HepG2 (cell line): ENCODE measurements around the gene RAP1GAP2. TPM values are rescaled to one million over a fixed set of nuclear protein-coding genes. Genes with fewer than 3 reads are reported as not detected.

Source experiments
- ATAC-seq: fragments of 200-7000 bp; cut with Tn5 transposase; 3 replicates; pipeline ENCODE4 v1.9.1; 2020; ENCODE audit warnings: mild to moderate bottlenecking, moderate library complexity
- BruUV-seq: library from RNA; stranded (reverse); fragments of 400-500 nt; replicated peaks from 2 replicates; lab custom pipeline; 2021; lab: Mats Ljungman, UMichigan
- CTCF ChIA-PET: fragments of 300-600 bp; formaldehyde crosslinking; extraction: SDS; loops from one replicate; lab custom pipeline; 2021; ENCODE audit warnings: low total read pairs, inconsistent platforms, low intra/inter-chr PET ratio; lab: Yijun Ruan, JAX
- POLR2A ChIA-PET: fragments of 350-600 bp; sonication (Branson Sonifier 250); formaldehyde crosslinking; loops from one replicate; lab custom pipeline; 2020; ENCODE audit warnings: antibody characterized with exemption, inconsistent platforms; lab: Yijun Ruan, JAX
- DNase-seq: peaks from one replicate; pipeline ENCODE4 v3.0.0-alpha.2; 2015; ENCODE audit warnings: low spot score
- FAIRE-seq: peaks from 3 replicates; lab custom pipeline; 2011; peaks lifted over from hg19 to GRCh38; lab: Jason Lieb, UNC
- H2AFZ ChIP-seq: one replicate; pipeline ENCODE4 v1.6.1; 2011; ENCODE audit warnings: low read length, inconsistent platforms
- H3K27ac ChIP-seq: fragments of 300-600 bp; 3 replicates; pipeline ENCODE4 v1.8.0; 2011; ENCODE audit warnings: mixed run types, mild to moderate bottlenecking, mixed read lengths, low read length, inconsistent platforms; ENCODE audit not compliant: insufficient read depth; ENCODE audit errors: extremely low read length
- H3K27me3 ChIP-seq, 2 experiments: fragments of 200-600 bp in 1 of 2; 2 replicates in 1 of 2; 3 replicates in 1 of 2; pipeline versions ENCODE4 v1.6.0 to v1.8.0; 2011; ENCODE audit warnings: low read length in 2 of 2, mild to moderate bottlenecking in 2 of 2, moderate library complexity in 2 of 2, inconsistent platforms in 1 of 2; ENCODE audit not compliant: insufficient read depth in 2 of 2, control insufficient read depth in 1 of 2
- H3K36me3 ChIP-seq, 2 experiments: fragments of 200-600 bp in 1 of 2; replicated peaks in 1 of 2; 2 replicates in 1 of 2; 3 replicates in 1 of 2; pipeline versions ENCODE4 v1.5.1 to v1.8.0; 2011; ENCODE audit warnings: low read length in 2 of 2, inconsistent platforms in 1 of 2; ENCODE audit not compliant: insufficient read depth in 2 of 2, control insufficient read depth in 1 of 2
- H3K4me1 ChIP-seq: 2 replicates; pipeline ENCODE4 v1.5.1; 2012; ENCODE audit warnings: low read length, inconsistent platforms; ENCODE audit not compliant: insufficient read depth
- H3K4me2 ChIP-seq: 2 replicates; pipeline ENCODE4 v1.6.0; 2011; ENCODE audit warnings: low read depth, low read length, inconsistent platforms
- H3K4me3 ChIP-seq, 3 experiments: fragments of 200-600 bp in 1 of 3; sonication (generic), shearing (Covaris generic) in 1 of 3; replicated peaks in 1 of 3; 2 replicates each; pipeline ENCODE4 v1.5.1; 2011 to 2016; ENCODE audit warnings: low read length in 3 of 3, inconsistent platforms in 2 of 3, low read depth in 2 of 3, mild to moderate bottlenecking in 2 of 3, control low read depth in 1 of 3, mixed read lengths in 1 of 3; ENCODE audit not compliant: insufficient read depth in 1 of 3
- H3K79me2 ChIP-seq: one replicate; pipeline ENCODE4 v1.6.1; 2011; ENCODE audit warnings: low read length, inconsistent platforms; ENCODE audit not compliant: insufficient read depth
- H3K9ac ChIP-seq: 2 replicates; pipeline ENCODE4 v1.6.0; 2011; ENCODE audit warnings: mild to moderate bottlenecking, low read depth, low read length, inconsistent platforms; ENCODE audit not compliant: insufficient read depth
- H3K9me3 ChIP-seq: 2 replicates; pipeline ENCODE4 v1.5.1; 2012; ENCODE audit warnings: mild to moderate bottlenecking, low read length
- H4K20me1 ChIP-seq: 2 replicates; pipeline ENCODE4 v1.6.0; 2011; ENCODE audit warnings: inconsistent platforms, mild to moderate bottlenecking, low read length, moderate library complexity; ENCODE audit not compliant: insufficient read depth
- ATF7-NPFF ChIP-seq: sonication (generic); formaldehyde crosslinking; IDR thresholded peaks from 2 replicates; pipeline ENCODE4 v1.8.1; 2023; ENCODE audit warnings: mild to moderate bottlenecking, low read depth, missing genetic modification reagents, moderate library complexity
- ATRX ChIP-seq: sonication (generic); formaldehyde crosslinking; IDR thresholded peaks from 2 replicates; pipeline ENCODE4 v1.4.0; 2020; ENCODE audit warnings: missing genetic modification reagents, borderline replicate concordance
- GATAD1 ChIP-seq: IDR thresholded peaks from 2 replicates; pipeline ENCODE4 v1.6.1; 2016; ENCODE audit warnings: missing genetic modification reagents, missing compliant biosample characterization
- HNRNPUL1 ChIP-seq: fragments of 200-400 bp; formaldehyde crosslinking; IDR thresholded peaks from 2 replicates; pipeline ENCODE4 v1.6.1; 2017; ENCODE audit warnings: low read depth, mild to moderate bottlenecking, low read length, moderate library complexity
- NFIC ChIP-seq: IDR thresholded peaks from 2 replicates; pipeline ENCODE4 v1.6.1; 2012; ENCODE audit warnings: mild to moderate bottlenecking, low read length, inconsistent platforms
- PHF8 ChIP-seq: sonication (generic); formaldehyde crosslinking; IDR thresholded peaks from 2 replicates; pipeline ENCODE4 v1.5.0; 2020; ENCODE audit warnings: missing genetic modification reagents
- TERF1 ChIP-seq: sonication (generic); formaldehyde crosslinking; IDR thresholded peaks from 2 replicates; pipeline ENCODE4 v1.8.0; 2022; ENCODE audit warnings: mild to moderate bottlenecking, missing genetic modification reagents, moderate library complexity
- ZNF207 ChIP-seq: fragments of 450-650 bp; IDR thresholded peaks from 2 replicates; pipeline ENCODE4 v1.6.1; 2016; ENCODE audit warnings: antibody characterized with exemption, borderline replicate concordance
- ZNF232 ChIP-seq: sonication (generic); formaldehyde crosslinking; IDR thresholded peaks from 2 replicates; pipeline ENCODE4 v1.4.0; 2020; ENCODE audit warnings: missing genetic modification reagents, borderline replicate concordance
- ZNF607 ChIP-seq: sonication (generic); formaldehyde crosslinking; IDR thresholded peaks from 2 replicates; pipeline ENCODE4 v1.5.1; 2020; ENCODE audit warnings: missing genetic modification reagents, mild to moderate bottlenecking, borderline replicate concordance
- WGBS: methylation state at CpG from one replicate; pipeline ENCODE4 v1.1.6; 2017; ENCODE audit warnings: low lambda C conversion rate; 5-methylcytosine and 5-hydroxymethylcytosine counted together
- in situ Hi-C: cut with HindIII; loops from 2 replicates; pipeline ENCODE4 v1.10.0; 2017; ENCODE audit warnings: low pct_unique_long_range_greater_than_20kb; ENCODE audit not compliant: extremely low pct_ligation_motif_present
- intact Hi-C: fragments of 100-400 bp; cut with micrococcal nuclease; formaldehyde crosslinking; loops from one replicate; pipeline ENCODE4 v1.10.0; 2022; ENCODE audit not compliant: unreplicated experiment
- polyA plus RNA-seq, 8 experiments: library from polyadenylated mRNA; depleted of rRNA in 3 of 8; stranded (reverse) in 7 of 8; unstranded in 1 of 8; fragments of >200 nt; fragmentation: Illumina TruSeq in 4 of 8; extraction: Trizol in 4 of 8; gene quantifications; 2 replicates each; pipeline versions ENCODE4 v1.2.1 to v1.2.3, GENCODE V29; 2011 to 2016; ENCODE audit warnings: low read depth in 4 of 8, missing spikeins in 1 of 8, mixed read lengths in 1 of 8; ENCODE audit not compliant: insufficient read depth in 1 of 8
- total RNA-seq, 5 experiments: library from RNA; depleted of rRNA; stranded (reverse); fragments of >200 nt; fragmentation: Illumina TruSeq; extraction: Trizol; gene quantifications; 2 replicates each; pipeline ENCODE4 v1.2.3, GENCODE V29; 2016; ENCODE audit warnings: low read depth in 1 of 5
- TF ChIP-seq, protein P1 (sequence below): sonication (generic); formaldehyde crosslinking; IDR thresholded peaks from 2 replicates; pipeline ENCODE4 v1.4.0; 2020; ENCODE audit warnings: missing genetic modification reagents, borderline replicate concordance

RAP1GAP2 gene
- total and polyA plus RNA-seq, 2 of the 13 experiments (the other 11 are each of a cell fraction or from before 2014, with no cell fraction given): 10.9 to 12.0 TPM

DNA sequence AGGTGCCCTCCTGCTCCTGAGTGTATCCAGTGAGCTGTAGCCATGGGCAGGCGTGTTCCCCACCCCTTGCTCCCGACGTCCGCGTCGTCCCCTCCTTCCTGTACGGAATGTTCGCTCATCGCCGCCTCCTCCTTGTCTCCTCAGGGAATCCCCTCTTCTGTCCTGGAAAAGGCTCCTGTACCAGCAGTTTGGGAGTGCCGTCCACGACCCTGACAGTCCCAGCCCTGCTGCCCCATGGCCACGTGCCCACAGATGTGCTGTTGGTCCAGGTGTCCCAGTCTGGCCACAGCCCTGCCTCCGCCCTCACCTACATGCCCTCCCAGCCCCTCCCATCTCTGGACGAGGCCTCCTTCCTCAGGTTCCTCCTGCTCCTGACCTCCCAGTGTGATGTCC lies 237.0 kb downstream of the RAP1GAP2 start:
- no peak overlapping the region for H3K9ac ChIP-seq
- no peak for DNase-seq
- no peak for FAIRE-seq
- intact Hi-C loops (no loop called here), in situ Hi-C loops (no loop called here)
- no peak overlapping the region for H3K4me2 ChIP-seq
- no peaks in the 10 kb centered on the region for H3K79me2 ChIP-seq
- ChIA-PET POLR2A (no interaction called here), CTCF (no interaction called here)
- no peak overlapping the region for H3K4me3 ChIP-seq
- WGBS: 98% methylated on average over 15 of the region's 15 CpGs
- ATAC-seq: no peak
- H3K36me3 ChIP-seq: peaks cover 6 to 15% of the 10 kb centered on the region in 2 experiments; a peak in 4 of 5 replicates
- TF ChIP-seq NFIC (no peak), GATAD1 (CRISPR knock-in tag) (no peak)
- H3K4me1 ChIP-seq: no peaks in the 10 kb centered on the region
- H2AFZ ChIP-seq: no peak overlapping the region
- no peaks in the 10 kb centered on the region for H3K27me3 ChIP-seq
- no peaks in the 10 kb centered on the region for H4K20me1 ChIP-seq
- no peaks in the 10 kb centered on the region for H3K9me3 ChIP-seq
- BruUV-seq: no TSS peak
- H3K27ac ChIP-seq: no peak overlapping the region

DNA sequence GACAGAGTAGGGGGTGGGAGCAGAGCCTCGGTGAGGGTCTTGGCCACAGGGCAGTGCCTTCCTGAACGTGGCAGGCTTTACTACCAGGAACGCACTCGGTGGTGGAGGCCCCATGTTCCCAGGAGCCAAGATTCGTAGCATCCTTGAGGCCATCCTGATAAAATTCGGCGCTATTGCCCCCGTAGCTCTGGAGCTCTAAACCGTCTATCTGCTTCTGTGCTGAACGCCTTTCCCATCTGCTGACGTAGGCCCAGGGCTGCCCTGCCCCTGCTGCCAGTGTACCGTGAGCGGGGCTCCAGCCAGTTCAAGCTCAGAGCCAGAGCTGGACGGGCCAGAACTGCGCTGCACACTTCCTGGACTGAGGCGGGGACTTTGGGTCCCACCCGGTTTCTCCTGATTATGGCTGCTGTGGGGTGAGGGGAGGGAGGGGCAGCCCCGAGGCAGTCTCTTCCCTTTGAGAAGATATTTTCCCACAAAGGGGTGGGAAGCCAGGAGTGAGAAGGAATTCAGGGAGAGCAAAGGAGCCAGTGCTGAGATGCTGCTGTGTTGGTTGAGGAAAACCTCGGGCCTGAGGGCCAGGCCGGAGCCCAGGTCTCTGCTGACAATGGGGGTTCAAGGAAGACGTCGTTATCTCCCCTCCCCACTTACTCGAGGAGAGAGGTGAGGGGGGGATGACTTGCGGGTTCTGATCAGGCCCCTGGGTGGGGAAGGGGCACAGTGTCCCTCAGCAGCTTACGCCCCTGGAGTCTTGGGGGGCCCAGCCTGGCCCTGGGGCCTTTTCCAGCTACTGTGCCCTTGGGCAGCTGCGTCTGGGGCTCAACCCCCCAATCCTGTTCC lies 237.7 kb downstream of the RAP1GAP2 start:
- ChIA-PET POLR2A (no interaction called here), CTCF (no interaction called here)
- DNase-seq (no peak), ATAC-seq (no peak; the same call in 2 of the 3 replicates), FAIRE-seq (no peak)
- no TSS peak for BruUV-seq
- Histone ChIP-seq H3K4me3 (no peak overlapping the region), H3K36me3 (peaks cover 4 to 12% of the 10 kb centered on the region in 2 experiments; a peak in 4 of 5 replicates), H3K4me1 (no peaks in the 10 kb centered on the region), H3K79me2 (no peaks in the 10 kb centered on the region), H3K27ac (no peak overlapping the region), H3K9ac (no peak overlapping the region), H3K27me3 (no peaks in the 10 kb centered on the region), H2AFZ (no peak overlapping the region), H4K20me1 (no peaks in the 10 kb centered on the region), H3K4me2 (no peak overlapping the region), H3K9me3 (no peaks in the 10 kb centered on the region)
- TF ChIP-seq ZNF207 (no peak), ZNF232 (CRISPR knock-in tag) (no peak), ATF7-NPFF (CRISPR knock-in tag) (no peak), ZNF607 (CRISPR knock-in tag) (no peak), TERF1 (CRISPR knock-in tag) (no peak), PHF8 (no peak), HNRNPUL1 (no peak), ATRX (CRISPR knock-in tag) (no peak)
- TF ChIP-seq, protein P1, sequence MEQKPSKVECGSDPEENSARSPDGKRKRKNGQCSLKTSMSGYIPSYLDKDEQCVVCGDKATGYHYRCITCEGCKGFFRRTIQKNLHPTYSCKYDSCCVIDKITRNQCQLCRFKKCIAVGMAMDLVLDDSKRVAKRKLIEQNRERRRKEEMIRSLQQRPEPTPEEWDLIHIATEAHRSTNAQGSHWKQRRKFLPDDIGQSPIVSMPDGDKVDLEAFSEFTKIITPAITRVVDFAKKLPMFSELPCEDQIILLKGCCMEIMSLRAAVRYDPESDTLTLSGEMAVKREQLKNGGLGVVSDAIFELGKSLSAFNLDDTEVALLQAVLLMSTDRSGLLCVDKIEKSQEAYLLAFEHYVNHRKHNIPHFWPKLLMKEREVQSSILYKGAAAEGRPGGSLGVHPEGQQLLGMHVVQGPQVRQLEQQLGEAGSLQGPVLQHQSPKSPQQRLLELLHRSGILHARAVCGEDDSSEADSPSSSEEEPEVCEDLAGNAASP (CRISPR knock-in tag): no peak
- in situ Hi-C loops (no loop called here), intact Hi-C loops (no loop called here)
- WGBS: 88% methylated on average over 23 of the region's 26 CpGs
